Stomach smooth muscle (tissue), 2 donors: Measurements from ENCODE around the gene FABP1.
A peak's percentile ranks its signal among the peaks of the same experiment; 100 is the strongest.

ENCODE experiments used
- H3K27ac ChIP-seq: one replicate; pipeline ENCODE4 v1.7.0; 2013; ENCODE audit warnings: mild to moderate bottlenecking, low read length, inconsistent platforms
- H3K27me3 ChIP-seq, 2 donors: one replicate each; pipeline ENCODE4 v1.7.0; 2013; ENCODE audit warnings: low read length in 2 of 2; ENCODE audit not compliant: insufficient read depth in 2 of 2, control insufficient read depth in 1 of 2
- H3K36me3 ChIP-seq, 2 donors: one replicate each; pipeline ENCODE4 v1.7.0; 2013; ENCODE audit warnings: low read length in 2 of 2; ENCODE audit not compliant: control insufficient read depth in 2 of 2, insufficient read depth in 2 of 2
- H3K4me1 ChIP-seq: one replicate; pipeline ENCODE4 v1.7.0; 2013; ENCODE audit warnings: low read length; ENCODE audit not compliant: control insufficient read depth, insufficient read depth
- H3K4me3 ChIP-seq, 2 donors: one replicate each; pipeline ENCODE4 v1.7.0; 2013; ENCODE audit warnings: low read length in 2 of 2
- H3K9ac ChIP-seq, 2 donors: one replicate each; pipeline ENCODE4 v1.7.0; 2013; ENCODE audit warnings: low read length in 2 of 2, mild to moderate bottlenecking in 1 of 2
- H3K9me3 ChIP-seq, 2 donors: one replicate each; pipeline ENCODE4 v1.7.0; 2013; ENCODE audit warnings: low read length in 2 of 2; ENCODE audit not compliant: control insufficient read depth in 2 of 2
- donor health status: healthy.
- donor health status: Pancreatic carcinoma.

FABP1 gene

GRCh38 chr2:88125344-88125923 is 2.4 kb downstream of the FABP1 start:
- Histone ChIP-seq H3K9me3 (no peaks in the 10 kb centered on the region), H3K9ac (no peak overlapping the region), H3K4me1 (no peaks in the 10 kb centered on the region), H3K36me3 (no peaks in the 10 kb centered on the region), H3K27me3 (peaks cover 0 to 3% of the 10 kb centered on the region in 2 donors), H3K27ac (no peak overlapping the region), H3K4me3 (no peak overlapping the region)

DNA sequence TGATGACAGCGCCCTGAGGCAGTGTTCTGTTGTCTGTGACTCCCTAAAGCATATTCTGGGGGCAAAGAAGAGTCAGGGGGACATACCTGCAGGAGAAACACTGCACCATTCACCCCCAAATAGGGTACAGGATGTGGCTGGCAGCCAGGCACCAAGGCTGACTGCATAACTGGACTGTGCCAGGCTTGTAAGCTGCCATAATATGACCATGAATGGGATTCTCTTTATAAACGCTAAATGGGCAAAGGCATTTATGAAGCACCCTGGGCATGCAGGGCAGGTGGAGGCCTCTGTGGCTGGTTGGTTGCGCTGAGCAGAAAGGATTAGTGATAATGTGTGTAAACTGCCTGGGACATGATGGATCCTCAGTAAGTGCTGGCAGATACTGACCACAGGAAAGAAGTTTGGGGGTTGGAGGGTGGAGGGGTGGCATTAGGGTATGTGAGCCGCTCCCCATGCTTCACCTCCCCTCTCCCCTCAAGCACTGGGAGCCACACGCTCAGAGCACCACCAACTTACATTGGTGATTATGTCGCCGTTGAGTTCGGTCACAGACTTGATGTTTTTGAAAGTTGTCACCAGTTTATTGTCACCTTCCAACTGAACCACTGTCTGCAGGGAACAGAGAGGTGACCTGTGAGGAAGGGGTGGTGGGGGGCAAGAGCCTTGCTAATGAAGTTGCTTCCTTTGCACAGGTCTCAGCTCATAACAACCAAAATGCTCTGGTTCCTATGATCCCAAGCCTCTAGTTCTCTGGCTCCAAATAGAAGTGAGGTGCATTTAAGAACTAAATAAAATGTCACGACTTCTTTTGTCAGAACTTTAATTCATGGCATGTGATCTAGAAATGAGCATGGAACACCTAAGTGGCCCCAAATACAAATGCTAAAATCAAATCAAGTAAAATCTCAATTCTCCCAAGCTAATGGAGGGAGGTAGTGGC is 3.6 kb downstream of the FABP1 start:
- no peaks in the 10 kb centered on the region for H3K9me3 ChIP-seq
- H3K36me3 ChIP-seq = no peaks in the 10 kb centered on the region
- H3K4me3 ChIP-seq = no peak overlapping the region
- no peak overlapping the region for H3K9ac ChIP-seq
- H3K4me1 ChIP-seq = no peaks in the 10 kb centered on the region
- no peak overlapping the region for H3K27ac ChIP-seq
- H3K27me3 ChIP-seq = peaks cover 0 to 3% of the 10 kb centered on the region in 2 donors

- peaks cover 0 to 3% of the 10 kb centered on the region in 2 donors for H3K27me3 ChIP-seq
- H3K4me3 ChIP-seq = no peak overlapping the region
- no peak overlapping the region for H3K9ac ChIP-seq
- no peaks in the 10 kb centered on the region for H3K9me3 ChIP-seq
- H3K27ac ChIP-seq = no peak overlapping the region
- H3K36me3 ChIP-seq = no peaks in the 10 kb centered on the region
- H3K4me1 ChIP-seq = no peaks in the 10 kb centered on the region
Measured at GRCh38 chr2:88123164-88123974, 4.5 kb downstream of the FABP1 start.

DNA sequence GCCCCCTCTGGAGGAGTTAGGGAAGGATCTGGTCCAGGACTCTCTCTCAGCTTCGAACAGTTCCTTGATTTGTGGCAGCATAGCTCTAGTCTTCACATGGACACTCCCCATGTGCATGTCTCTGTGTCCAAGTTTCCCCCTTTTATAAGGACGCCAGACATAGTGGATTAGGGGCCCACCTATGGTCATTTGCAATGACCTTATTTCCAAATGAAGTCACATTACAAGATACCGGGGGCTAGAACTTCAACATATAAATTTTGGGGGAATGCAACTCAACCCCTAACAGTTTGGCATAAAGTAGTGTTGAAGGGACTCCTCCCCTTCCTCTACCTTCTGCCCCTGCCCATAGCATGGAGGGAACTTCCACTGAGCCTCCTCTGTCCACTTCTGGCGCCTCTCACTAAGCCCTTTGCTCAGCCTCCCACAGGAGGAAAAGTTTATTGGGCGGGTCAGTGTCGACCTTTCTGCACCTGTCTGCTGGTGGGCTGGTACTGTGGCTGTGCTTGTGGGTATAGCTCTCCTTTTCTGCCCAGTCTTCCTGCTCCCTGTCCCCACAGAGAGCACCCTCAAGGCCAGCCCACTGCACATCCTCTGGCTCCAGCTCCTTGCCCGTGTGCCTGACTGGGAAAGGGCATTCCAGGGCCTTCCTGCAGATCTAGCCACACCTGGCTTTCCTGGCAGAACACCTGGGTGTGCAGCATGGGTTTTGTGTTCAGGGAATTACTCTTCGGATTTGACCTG is 5.5 kb downstream of the FABP1 start:
- H3K4me3 ChIP-seq = no peak overlapping the region
- no peak overlapping the region for H3K9ac ChIP-seq
- peaks cover 0 to 3% of the 10 kb centered on the region in 2 donors for H3K27me3 ChIP-seq
- H3K27ac ChIP-seq = no peak overlapping the region
- H3K4me1 ChIP-seq = no peaks in the 10 kb centered on the region
- H3K36me3 ChIP-seq = no peaks in the 10 kb centered on the region
- H3K9me3 ChIP-seq = no peaks in the 10 kb centered on the region

DNA sequence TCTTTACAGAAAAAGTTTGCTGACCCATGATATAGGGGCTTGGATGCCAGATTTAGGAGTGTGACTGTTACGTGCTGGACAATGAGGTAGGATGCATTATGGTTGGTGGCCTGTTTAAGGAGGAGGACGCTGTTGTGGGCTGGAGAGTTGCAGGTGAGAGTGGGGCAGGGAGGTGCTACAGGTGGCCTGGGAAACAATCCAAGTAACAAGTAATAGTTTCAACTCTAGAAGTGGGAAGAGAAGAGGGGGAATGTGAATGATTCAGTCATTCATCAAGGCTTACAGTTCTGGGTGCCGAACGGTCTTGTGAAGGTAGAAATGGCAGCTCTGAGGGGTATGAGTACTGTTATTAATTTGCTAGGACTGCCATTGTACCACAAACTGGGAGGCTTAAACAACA is 6.2 kb downstream of the FABP1 start:
- H3K4me1 ChIP-seq = no peaks in the 10 kb centered on the region
- H3K9me3 ChIP-seq = no peaks in the 10 kb centered on the region
- no peak overlapping the region for H3K9ac ChIP-seq
- H3K4me3 ChIP-seq = no peak overlapping the region
- no peaks in the 10 kb centered on the region for H3K36me3 ChIP-seq
- H3K27me3 ChIP-seq = peaks cover 0 to 2% of the 10 kb centered on the region in 2 donors
- no peak overlapping the region for H3K27ac ChIP-seq

DNA sequence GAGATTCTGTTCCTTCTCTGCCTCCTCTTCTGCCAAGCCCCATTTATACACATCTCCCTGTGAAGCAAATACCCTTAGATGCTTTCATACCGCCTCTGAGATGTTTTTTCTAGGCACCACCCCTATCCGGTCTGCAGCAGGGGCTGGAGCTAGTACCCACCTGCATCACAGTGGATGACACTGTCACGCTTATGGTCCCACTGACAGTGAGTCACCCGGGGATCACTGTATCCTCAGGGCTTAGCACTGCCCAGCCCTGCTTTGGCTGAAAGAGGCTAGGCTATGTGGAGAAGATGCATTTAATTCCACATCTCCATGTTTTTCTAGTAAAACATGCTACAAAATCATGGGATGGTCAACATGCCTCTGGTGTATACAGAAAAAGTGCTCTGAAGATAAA is 9.9 kb downstream of the FABP1 start:
- Histone ChIP-seq H3K36me3 (peaks cover under 1 to 3% of the 10 kb centered on the region in 2 donors), H3K9me3 (no peaks in the 10 kb centered on the region), H3K27ac (no peak overlapping the region), H3K4me3 (no peak overlapping the region), H3K4me1 (peaks cover 5% of the 10 kb centered on the region), H3K27me3 (peaks cover 0 to 2% of the 10 kb centered on the region in 2 donors), H3K9ac (no peak overlapping the region)

DNA sequence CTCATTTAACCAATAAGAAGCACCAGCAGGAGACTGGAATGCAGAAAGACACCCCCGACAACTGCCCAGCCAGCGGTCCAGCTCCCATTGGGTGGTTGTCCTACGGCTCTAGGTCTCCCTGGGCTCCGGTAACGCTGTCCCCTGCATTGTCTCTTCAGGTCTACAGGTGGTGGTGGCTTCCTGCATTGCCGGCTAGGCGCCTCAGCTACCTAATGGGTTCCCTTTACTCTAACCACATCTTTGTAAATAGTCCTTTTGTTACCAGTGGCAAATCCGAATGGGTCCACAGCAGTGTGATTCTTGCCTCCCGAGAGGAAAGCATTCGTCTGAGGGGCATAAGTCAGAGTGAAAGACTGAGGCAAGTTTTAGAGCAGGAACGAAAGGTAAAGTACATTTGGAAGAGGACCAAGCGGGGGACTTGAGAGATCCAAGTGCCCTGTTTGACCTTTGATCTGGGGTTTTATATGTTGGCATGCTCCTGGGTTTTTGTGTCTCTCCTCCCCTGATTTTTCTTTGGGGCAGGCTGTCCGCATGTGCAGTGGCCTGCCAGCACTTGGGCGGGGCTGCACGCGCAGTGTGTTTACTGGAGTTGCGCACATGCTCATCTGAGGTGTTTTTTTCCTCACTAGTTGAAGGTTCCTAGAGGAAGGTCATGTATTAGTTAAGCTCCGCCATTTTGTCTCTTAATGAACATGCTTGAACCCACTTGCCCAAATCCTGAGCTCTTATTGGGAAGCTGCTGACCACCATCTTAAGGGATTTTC is 11.0 kb downstream of the FABP1 start:
- Histone ChIP-seq H3K9ac (no peak overlapping the region), H3K27ac (no peak overlapping the region), H3K36me3 (peaks cover 7 to 12% of the 10 kb centered on the region in 2 donors), H3K4me3 (no peak overlapping the region), H3K27me3 (peaks cover 0 to 2% of the 10 kb centered on the region in 2 donors), H3K4me1 (peaks cover 5% of the 10 kb centered on the region), H3K9me3 (no peaks in the 10 kb centered on the region)

DNA sequence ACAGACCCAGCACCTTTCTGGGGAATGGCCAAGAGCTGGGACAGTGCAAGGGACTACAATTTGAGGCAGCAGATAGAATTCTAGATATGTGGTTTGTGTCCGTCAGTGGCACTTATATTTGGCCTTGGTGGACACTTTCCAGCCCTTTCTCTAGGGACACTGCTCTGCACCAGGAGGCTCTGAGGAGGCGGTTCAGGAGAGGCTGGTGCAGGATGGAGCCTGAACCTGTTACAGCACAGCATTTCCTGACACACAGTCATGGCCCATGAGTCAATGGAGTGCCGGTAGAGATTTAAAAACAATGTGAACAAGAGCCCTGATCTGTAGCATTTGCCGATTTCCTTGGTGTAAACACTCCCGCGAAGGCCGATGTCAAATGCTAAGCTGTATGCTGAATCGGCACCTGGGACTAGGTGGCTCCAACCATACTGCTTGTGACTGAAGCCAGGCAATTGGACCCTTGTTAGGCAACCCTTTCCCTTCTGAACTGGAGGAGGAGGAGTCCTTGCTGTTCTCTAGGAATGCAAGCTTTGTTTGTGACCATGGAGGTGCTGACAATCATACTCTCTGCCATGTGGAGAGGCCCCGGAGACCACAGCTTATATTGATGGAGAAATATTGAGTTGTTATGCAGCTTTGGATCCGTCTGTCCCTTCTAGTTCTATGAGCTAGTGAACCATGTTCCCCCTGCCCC is 11.9 kb downstream of the FABP1 start:
- Histone ChIP-seq H3K36me3 (peaks cover 12 to 14% of the 10 kb centered on the region in 2 donors), H3K27ac (no peak overlapping the region), H3K9me3 (no peaks in the 10 kb centered on the region), H3K4me1 (peaks cover 5% of the 10 kb centered on the region), H3K9ac (no peak overlapping the region), H3K27me3 (no peaks in the 10 kb centered on the region), H3K4me3 (no peak overlapping the region)

GRCh38 chr2:88114889-88115288 is 13.0 kb downstream of the FABP1 start:
- H3K27ac ChIP-seq = peak overlapping the region; percentile 11
- H3K4me1 ChIP-seq = peaks cover 5% of the 10 kb centered on the region
- H3K9ac ChIP-seq = no peak overlapping the region
- H3K27me3 ChIP-seq = no peaks in the 10 kb centered on the region
- no peaks in the 10 kb centered on the region for H3K9me3 ChIP-seq
- peaks cover 20 to 23% of the 10 kb centered on the region in 2 donors for H3K36me3 ChIP-seq
- H3K4me3 ChIP-seq = no peak overlapping the region
